OCI-LY3 (cell line): ENCODE results near the gene SUSD1.

Experiments used
- H2AFZ ChIP-seq: fragments of 200-600, 300-600 bp; shearing (Covaris generic); 2 replicates; pipeline ENCODE4 v1.6.0; 2014; ENCODE audit warnings: antibody characterized with exemption, low read depth, low read length
- H3K27ac ChIP-seq: fragments of 200-600, 300-600 bp; sonication (generic); 2 replicates; pipeline ENCODE4 v1.5.1; 2014; ENCODE audit warnings: mild to moderate bottlenecking, low read length, moderate library complexity, mixed read lengths
- H3K27me3 ChIP-seq: fragments of 200-600, 300-600 bp; sonication (generic); 2 replicates; pipeline ENCODE4 v1.6.1; 2014; ENCODE audit warnings: low read depth, low read length, mixed read lengths
- H3K36me3 ChIP-seq: fragments of 200-600, 300-600 bp; sonication (generic); replicated peaks from 2 replicates; pipeline ENCODE3; 2014; ENCODE audit warnings: low read depth, low read length, mixed read lengths
- H3K4me1 ChIP-seq: fragments of 300-600, 200-600 bp; sonication (generic); 2 replicates; pipeline ENCODE4 v1.6.1; 2014; ENCODE audit warnings: low read length, mixed read lengths
- H3K4me2 ChIP-seq: fragments of 200-600, 300-600 bp; sonication (generic); 2 replicates; pipeline ENCODE4 v1.6.1; 2014; ENCODE audit warnings: low read length, mixed read lengths
- H3K4me3 ChIP-seq: fragments of 300-600, 200-600 bp; sonication (generic); 2 replicates; pipeline ENCODE4 v1.5.1; 2014; ENCODE audit warnings: antibody characterized with exemption, mild to moderate bottlenecking, low read length, moderate library complexity
- H3K79me2 ChIP-seq: fragments of 300-600, 200-600 bp; shearing (Covaris generic); 2 replicates; pipeline ENCODE4 v1.6.1; 2014; ENCODE audit warnings: mild to moderate bottlenecking, low read length, mixed read lengths
- H3K9ac ChIP-seq: fragments of 300-600, 200-600 bp; shearing (Covaris generic); 2 replicates; pipeline ENCODE4 v1.6.0; 2014; ENCODE audit warnings: mild to moderate bottlenecking, low read length, moderate library complexity
- H3K9me3 ChIP-seq: fragments of 200-600, 300-600 bp; shearing (Covaris generic); 2 replicates; pipeline ENCODE4 v1.6.1; 2014; ENCODE audit warnings: low read length, mixed read lengths; ENCODE audit not compliant: insufficient read depth
- H4K20me1 ChIP-seq: fragments of 200-600, 300-600 bp; sonication (generic); 2 replicates; pipeline ENCODE4 v1.6.1; 2016; ENCODE audit warnings: low read length, mixed read lengths; ENCODE audit not compliant: insufficient read depth
- EZH2phosphoT487 ChIP-seq: fragments of 200-600 bp; shearing (Covaris generic); IDR thresholded peaks from 2 replicates; pipeline ENCODE4 v1.6.1; 2018; ENCODE audit warnings: antibody characterized with exemption, mixed run types, low read depth
- TF ChIP-seq, protein P1 (sequence below): fragments of 200-600, 300-600 bp; sonication (generic); IDR thresholded peaks from 2 replicates; pipeline ENCODE4 v1.5.1; 2014; ENCODE audit warnings: antibody characterized with exemption, low read length, low read depth

The SUSD1 gene

GRCh38 chr9:112048924-112049691, 126.0 kb downstream of the SUSD1 start:
- H3K79me2 ChIP-seq, result no peaks in the 10 kb centered on the region
- no peak for TF ChIP-seq EZH2phosphoT487
- TF ChIP-seq, protein P1, sequence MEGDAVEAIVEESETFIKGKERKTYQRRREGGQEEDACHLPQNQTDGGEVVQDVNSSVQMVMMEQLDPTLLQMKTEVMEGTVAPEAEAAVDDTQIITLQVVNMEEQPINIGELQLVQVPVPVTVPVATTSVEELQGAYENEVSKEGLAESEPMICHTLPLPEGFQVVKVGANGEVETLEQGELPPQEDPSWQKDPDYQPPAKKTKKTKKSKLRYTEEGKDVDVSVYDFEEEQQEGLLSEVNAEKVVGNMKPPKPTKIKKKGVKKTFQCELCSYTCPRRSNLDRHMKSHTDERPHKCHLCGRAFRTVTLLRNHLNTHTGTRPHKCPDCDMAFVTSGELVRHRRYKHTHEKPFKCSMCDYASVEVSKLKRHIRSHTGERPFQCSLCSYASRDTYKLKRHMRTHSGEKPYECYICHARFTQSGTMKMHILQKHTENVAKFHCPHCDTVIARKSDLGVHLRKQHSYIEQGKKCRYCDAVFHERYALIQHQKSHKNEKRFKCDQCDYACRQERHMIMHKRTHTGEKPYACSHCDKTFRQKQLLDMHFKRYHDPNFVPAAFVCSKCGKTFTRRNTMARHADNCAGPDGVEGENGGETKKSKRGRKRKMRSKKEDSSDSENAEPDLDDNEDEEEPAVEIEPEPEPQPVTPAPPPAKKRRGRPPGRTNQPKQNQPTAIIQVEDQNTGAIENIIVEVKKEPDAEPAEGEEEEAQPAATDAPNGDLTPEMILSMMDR, result no peak
- H3K9me3 ChIP-seq, result peaks cover 14% of the 10 kb centered on the region
- H2AFZ ChIP-seq, result no peak overlapping the region
- H3K4me3 ChIP-seq, result no peak overlapping the region
- no peak overlapping the region for H3K9ac ChIP-seq
- peaks cover 21% of the 10 kb centered on the region for H3K36me3 ChIP-seq
- no peak overlapping the region for H3K27ac ChIP-seq
- peaks cover 46% of the 10 kb centered on the region for H3K4me1 ChIP-seq
- no peaks in the 10 kb centered on the region for H3K27me3 ChIP-seq
- H4K20me1 ChIP-seq, result no peaks in the 10 kb centered on the region
- no peak overlapping the region for H3K4me2 ChIP-seq

GRCh38 chr9:112047538-112048066, 127.5 kb downstream of the SUSD1 start:
- Histone ChIP-seq H3K36me3 (peaks cover 21% of the 10 kb centered on the region), H3K9ac (no peak overlapping the region), H3K27ac (no peak overlapping the region), H3K4me1 (peaks cover 36% of the 10 kb centered on the region), H4K20me1 (no peaks in the 10 kb centered on the region), H3K4me3 (no peak overlapping the region), H2AFZ (no peak overlapping the region), H3K4me2 (no peak overlapping the region), H3K79me2 (no peaks in the 10 kb centered on the region), H3K27me3 (no peaks in the 10 kb centered on the region), H3K9me3 (peaks cover 14% of the 10 kb centered on the region)
- no peak for TF ChIP-seq EZH2phosphoT487
- TF ChIP-seq, protein P1, result no peak

DNA sequence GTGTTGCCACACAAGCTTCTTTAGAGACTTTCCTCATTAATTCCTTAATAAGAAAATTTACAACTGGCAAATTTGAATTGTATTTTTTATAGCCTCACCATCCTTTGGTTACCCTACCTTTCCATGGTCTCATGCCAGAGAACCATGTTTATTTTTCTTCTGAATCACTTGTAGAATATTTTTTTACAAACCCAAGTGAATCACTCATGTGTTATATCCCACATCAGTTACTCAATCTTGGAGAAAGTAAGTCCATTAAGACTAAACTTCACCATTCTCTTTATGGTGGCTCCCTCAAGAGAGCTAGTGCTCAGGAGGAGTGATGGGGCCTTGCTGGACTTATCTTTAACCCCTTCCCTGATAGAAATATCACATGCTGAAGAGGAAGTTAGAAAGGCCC, 128.9 kb downstream of the SUSD1 start:
- no peaks in the 10 kb centered on the region for H4K20me1 ChIP-seq
- H3K4me1 ChIP-seq, result peaks cover 30% of the 10 kb centered on the region
- no peaks in the 10 kb centered on the region for H3K79me2 ChIP-seq
- H3K36me3 ChIP-seq, result peaks cover 21% of the 10 kb centered on the region
- no peak overlapping the region for H3K4me2 ChIP-seq
- H3K27ac ChIP-seq, result no peak overlapping the region
- no peak overlapping the region for H2AFZ ChIP-seq
- H3K9me3 ChIP-seq, result peaks cover 14% of the 10 kb centered on the region
- H3K9ac ChIP-seq, result no peak overlapping the region
- no peak overlapping the region for H3K4me3 ChIP-seq
- TF ChIP-seq, protein P1, result no peak
- no peak for TF ChIP-seq EZH2phosphoT487
- H3K27me3 ChIP-seq, result no peaks in the 10 kb centered on the region

GRCh38 chr9:112044881-112045280, 130.2 kb downstream of the SUSD1 start:
- no peak overlapping the region for H2AFZ ChIP-seq
- H3K27ac ChIP-seq, result no peak overlapping the region
- TF ChIP-seq, protein P1, result no peak
- no peak for TF ChIP-seq EZH2phosphoT487
- no peak overlapping the region for H3K9ac ChIP-seq
- H3K27me3 ChIP-seq, result no peaks in the 10 kb centered on the region
- peaks cover 39% of the 10 kb centered on the region for H3K4me1 ChIP-seq
- no peak overlapping the region for H3K4me2 ChIP-seq
- no peaks in the 10 kb centered on the region for H3K79me2 ChIP-seq
- no peaks in the 10 kb centered on the region for H4K20me1 ChIP-seq
- H3K9me3 ChIP-seq, result peaks cover 14% of the 10 kb centered on the region
- H3K4me3 ChIP-seq, result no peak overlapping the region
- peaks cover 29% of the 10 kb centered on the region for H3K36me3 ChIP-seq
